ENCODE measurements around the gene EN1.

The EN1 gene

DNA sequence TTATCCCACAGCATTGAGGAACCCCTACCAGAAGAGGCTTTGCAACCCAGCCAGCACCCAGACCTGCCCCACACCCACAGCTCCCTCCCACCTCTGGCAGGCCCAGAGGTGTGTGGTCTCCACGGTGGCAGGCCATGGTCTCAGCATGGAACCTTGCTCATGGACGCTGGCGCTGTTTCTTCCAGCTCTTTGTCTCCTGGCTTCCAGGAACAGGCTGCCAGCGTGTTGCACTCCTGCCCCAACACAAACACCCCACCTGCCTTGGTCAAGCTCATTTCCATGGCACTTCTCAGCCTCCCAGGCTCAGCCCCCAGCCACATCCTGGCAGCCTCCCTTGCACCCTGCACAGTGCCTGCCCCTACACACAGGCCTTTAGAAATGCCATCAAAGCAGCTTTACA, 31.7 kb downstream of the EN1 start:
- no peak overlapping the region for H3K4me3 ChIP-seq (ENCODE audit: low read depth, low read length)
- TF ChIP-seq, protein P1, sequence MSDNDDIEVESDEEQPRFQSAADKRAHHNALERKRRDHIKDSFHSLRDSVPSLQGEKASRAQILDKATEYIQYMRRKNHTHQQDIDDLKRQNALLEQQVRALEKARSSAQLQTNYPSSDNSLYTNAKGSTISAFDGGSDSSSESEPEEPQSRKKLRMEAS (IDR thresholded peaks at IDR 0.05; ENCODE audit: low read depth, low read length): no peak
- no peak for TF ChIP-seq MYC (IDR thresholded peaks at IDR 0.05; ENCODE audit: low read depth, low read length)
- no peak for TF ChIP-seq POLR2A (IDR thresholded peaks at IDR 0.05; ENCODE audit: extremely low read depth, insufficient read length)
- TF ChIP-seq, protein P2, sequence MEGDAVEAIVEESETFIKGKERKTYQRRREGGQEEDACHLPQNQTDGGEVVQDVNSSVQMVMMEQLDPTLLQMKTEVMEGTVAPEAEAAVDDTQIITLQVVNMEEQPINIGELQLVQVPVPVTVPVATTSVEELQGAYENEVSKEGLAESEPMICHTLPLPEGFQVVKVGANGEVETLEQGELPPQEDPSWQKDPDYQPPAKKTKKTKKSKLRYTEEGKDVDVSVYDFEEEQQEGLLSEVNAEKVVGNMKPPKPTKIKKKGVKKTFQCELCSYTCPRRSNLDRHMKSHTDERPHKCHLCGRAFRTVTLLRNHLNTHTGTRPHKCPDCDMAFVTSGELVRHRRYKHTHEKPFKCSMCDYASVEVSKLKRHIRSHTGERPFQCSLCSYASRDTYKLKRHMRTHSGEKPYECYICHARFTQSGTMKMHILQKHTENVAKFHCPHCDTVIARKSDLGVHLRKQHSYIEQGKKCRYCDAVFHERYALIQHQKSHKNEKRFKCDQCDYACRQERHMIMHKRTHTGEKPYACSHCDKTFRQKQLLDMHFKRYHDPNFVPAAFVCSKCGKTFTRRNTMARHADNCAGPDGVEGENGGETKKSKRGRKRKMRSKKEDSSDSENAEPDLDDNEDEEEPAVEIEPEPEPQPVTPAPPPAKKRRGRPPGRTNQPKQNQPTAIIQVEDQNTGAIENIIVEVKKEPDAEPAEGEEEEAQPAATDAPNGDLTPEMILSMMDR (IDR thresholded peaks at IDR 0.05; ENCODE audit: low read depth, low read length): no peak
- no peak for DNase-seq (ENCODE audit: low read depth)

DNA sequence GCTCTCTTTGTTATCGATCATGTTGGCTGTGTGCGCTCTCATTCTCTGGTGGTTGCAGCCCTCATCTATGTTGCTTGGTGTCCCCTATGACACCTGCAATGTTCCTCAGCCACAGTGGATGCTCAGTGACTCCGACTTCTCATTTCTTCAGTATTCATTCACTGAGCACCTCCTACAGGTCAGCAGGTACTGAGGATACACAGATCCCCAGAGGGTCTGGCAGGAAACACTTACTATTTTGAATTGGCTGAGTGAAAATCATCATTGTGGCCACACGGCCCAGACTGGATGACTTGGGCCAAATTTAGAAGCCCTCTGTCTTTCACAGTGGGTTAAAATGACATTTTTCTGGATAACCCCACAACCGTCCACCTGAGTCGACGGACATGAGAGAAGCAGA, 32.1 kb downstream of the EN1 start:
- DNase-seq (ENCODE audit: low read depth): no peak
- TF ChIP-seq, protein P1 (IDR thresholded peaks at IDR 0.05; ENCODE audit: low read depth, low read length): no peak
- TF ChIP-seq, protein P2 (IDR thresholded peaks at IDR 0.05; ENCODE audit: low read depth, low read length): no peak
- no peak for TF ChIP-seq MYC (IDR thresholded peaks at IDR 0.05; ENCODE audit: low read depth, low read length)
- TF ChIP-seq POLR2A (IDR thresholded peaks at IDR 0.05; ENCODE audit: extremely low read depth, insufficient read length): no peak
- no peak overlapping the region for H3K4me3 ChIP-seq (ENCODE audit: low read depth, low read length)

DNA sequence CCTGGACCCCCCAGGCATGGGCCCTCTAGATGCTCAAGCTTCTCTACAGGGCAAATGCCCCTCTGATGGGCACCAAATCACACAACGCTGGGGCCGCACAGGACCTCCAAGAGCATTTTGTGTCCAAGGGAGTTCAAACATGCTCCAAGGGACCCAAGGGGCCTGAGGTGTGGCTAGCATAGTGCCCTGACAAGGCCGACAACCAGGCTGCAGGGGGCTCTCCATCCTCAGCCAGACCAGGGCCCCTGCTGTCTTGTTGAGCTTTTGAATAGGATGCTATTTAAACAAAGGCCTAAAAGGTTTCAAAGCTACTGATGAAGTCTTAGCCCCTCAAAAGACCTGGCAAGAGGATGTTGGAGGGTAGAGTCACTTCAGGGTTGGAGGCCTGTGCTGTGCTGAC, 33.1 kb downstream of the EN1 start:
- no peak overlapping the region for H3K4me3 ChIP-seq (ENCODE audit: low read depth, low read length)
- DNase-seq (ENCODE audit: low read depth): no peak
- TF ChIP-seq POLR2A (IDR thresholded peaks at IDR 0.05; ENCODE audit: extremely low read depth, insufficient read length) (no peak), MYC (IDR thresholded peaks at IDR 0.05; ENCODE audit: low read depth, low read length) (no peak)
- TF ChIP-seq, protein P1 (IDR thresholded peaks at IDR 0.05; ENCODE audit: low read depth, low read length): no peak
- TF ChIP-seq, protein P2 (IDR thresholded peaks at IDR 0.05; ENCODE audit: low read depth, low read length): no peak

DNA sequence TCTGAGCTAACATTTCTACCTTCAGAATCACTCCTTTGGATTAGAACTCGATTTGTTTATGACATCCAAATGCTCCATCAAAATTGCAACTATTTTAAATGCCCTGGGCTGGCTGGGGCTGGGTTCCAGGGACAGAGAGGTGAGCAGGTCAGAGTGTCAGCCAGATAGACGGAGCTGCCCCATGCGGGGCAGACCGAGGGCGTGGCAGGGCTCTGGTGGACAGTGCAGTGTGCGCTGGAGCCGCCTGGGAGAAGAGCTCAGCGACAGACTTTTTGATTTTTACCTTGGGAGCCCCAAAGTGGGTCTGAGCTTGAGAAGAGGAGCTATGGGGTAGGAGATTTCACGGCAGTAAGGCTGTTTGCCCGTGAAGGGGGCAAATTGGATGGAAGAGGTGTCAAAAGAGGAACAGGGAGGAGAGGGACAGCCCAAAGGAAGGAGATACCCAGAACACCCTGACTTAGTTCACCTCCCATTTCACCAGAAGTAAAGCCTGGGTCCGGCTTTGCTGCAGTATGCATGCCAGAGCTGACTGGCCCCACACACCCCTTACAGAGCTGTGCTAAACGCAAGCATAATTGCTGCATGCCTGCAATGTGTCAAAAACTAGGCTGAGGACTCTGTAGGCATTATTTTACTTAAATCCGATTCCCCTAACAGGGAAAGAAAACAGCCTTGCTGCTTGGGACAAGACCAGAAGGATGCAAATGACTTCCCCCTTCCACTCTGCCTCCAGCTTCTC, 33.7 kb downstream of the EN1 start:
- H3K4me3 ChIP-seq (ENCODE audit: low read depth, low read length): no peak overlapping the region
- DNase-seq (ENCODE audit: low read depth): no peak
- TF ChIP-seq POLR2A (IDR thresholded peaks at IDR 0.05; ENCODE audit: extremely low read depth, insufficient read length) (no peak), MYC (IDR thresholded peaks at IDR 0.05; ENCODE audit: low read depth, low read length) (no peak)
- TF ChIP-seq, protein P1 (IDR thresholded peaks at IDR 0.05; ENCODE audit: low read depth, low read length): no peak
- TF ChIP-seq, protein P2 (IDR thresholded peaks at IDR 0.05; ENCODE audit: low read depth, low read length): no peak

DNA sequence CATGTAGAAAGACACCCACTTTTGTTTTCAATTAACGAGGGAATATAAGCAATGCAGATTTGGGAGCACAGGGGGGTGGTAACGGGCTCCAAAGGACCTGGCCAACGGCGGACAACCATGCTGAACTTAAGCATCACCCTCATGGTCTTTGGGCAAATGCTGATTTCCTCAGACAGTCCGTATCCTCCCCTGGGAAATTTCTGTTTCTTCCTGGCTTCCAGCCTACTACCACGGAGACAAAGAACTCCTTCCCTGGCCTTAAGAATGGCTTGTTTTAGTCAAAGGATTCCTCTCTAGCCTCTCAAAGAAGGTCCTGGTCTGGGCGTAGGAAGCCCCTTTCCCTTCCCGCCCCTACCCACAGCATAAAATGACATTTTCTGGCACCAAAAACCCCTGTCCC, 34.3 kb downstream of the EN1 start:
- DNase-seq (ENCODE audit: low read depth): no peak
- H3K4me3 ChIP-seq (ENCODE audit: low read depth, low read length): no peak overlapping the region
- TF ChIP-seq, protein P2 (IDR thresholded peaks at IDR 0.05; ENCODE audit: low read depth, low read length): no peak
- TF ChIP-seq, protein P1 (IDR thresholded peaks at IDR 0.05; ENCODE audit: low read depth, low read length): no peak
- TF ChIP-seq POLR2A (IDR thresholded peaks at IDR 0.05; ENCODE audit: extremely low read depth, insufficient read length) (no peak), MYC (IDR thresholded peaks at IDR 0.05; ENCODE audit: low read depth, low read length) (no peak)

Data from NB4 (cell line).